Panc1 (cell line): ENCODE data around the gene SAT2.

Experiments
- CTCF ChIP-seq: fragments of 450-650 bp; IDR thresholded peaks from 2 replicates; pipeline ENCODE4 v1.5.1; 2017; ENCODE audit warnings: mild to moderate bottlenecking
- POLR2AphosphoS5 ChIP-seq: IDR thresholded peaks from 2 replicates; pipeline ENCODE4 v1.6.1; 2012; ENCODE audit warnings: mild to moderate bottlenecking, low read depth, low read length, moderate library complexity
- REST ChIP-seq, 2 experiments: IDR thresholded peaks; 2 replicates each; pipeline ENCODE4 v1.6.1; 2011 to 2012; ENCODE audit warnings: low read depth in 2 of 2, control low read depth in 1 of 2, low read length in 1 of 2, mild to moderate bottlenecking in 1 of 2, moderate library complexity in 1 of 2; ENCODE audit not compliant: insufficient read depth in 1 of 2

GRCh38 chr17:7674934-7675333, 47.3 kb upstream of the SAT2 start:
- TF ChIP-seq CTCF (no peak), POLR2AphosphoS5 (no peak), REST (IDR thresholded peaks at IDR 0.05; ENCODE audit: insufficient read depth in 1 of 2, low read depth in 2 of 2, low read length in 1 of 2) (no peak)
